Measurements from ENCODE around the gene AMER3.

DNA sequence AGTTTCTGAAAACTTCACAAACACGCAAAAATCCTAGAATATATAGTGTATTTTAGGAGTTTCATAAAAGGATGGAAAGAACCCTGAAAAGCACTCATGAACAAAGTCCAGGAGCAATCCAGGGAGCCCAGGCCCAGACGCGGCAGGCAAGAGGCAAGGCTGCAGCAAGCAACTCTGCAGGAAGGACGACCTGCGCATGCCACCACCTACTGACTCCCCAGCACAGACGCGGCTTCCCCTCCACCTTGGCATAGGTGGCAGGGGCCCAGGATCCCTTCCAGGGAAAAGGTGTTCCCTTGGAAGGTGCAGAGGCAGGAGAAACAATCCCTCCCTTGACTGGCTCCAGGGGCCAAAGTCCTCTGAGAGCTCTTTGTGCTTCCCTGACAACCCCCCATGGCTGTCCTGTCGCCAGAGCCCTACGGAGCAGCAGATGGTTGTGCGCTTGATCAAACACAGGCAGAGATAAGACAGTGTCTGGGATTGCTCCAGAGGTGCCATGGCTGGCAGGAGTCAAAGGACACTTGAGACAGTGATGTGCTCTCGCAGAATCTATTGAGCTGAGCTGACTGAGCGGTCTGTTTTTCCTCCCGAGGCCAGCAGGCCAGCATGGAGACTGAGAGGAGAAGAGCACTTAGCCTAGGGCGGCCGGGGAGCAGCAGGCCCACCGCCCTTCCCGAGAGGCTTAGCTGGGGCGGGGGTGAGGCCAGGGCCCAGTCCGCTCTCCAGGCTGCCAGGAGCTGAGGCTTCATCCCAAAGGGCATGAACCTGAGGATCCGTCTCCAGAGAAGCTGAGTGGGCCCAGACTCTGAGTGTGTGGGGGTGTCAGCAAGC is 10.8 kb upstream of the AMER3 start:
- TF ChIP-seq EZH2 (IDR thresholded peaks at IDR 0.05; ENCODE audit: low read length, missing control alignments) (no peak), CTCF (conservative IDR thresholded peaks at IDR 0.05 in 1 of 2, IDR thresholded peaks at IDR 0.05 in 1 of 2; ENCODE audit: low read depth in 1 of 2, low read length in 2 of 2) (no peak)

All from fibroblast of lung (primary cell).